Fibroblast of the aortic adventitia (primary cell): ENCODE data around the gene TEX2. TPM values are rescaled to one million over a fixed set of nuclear protein-coding genes. Genes with fewer than 3 reads are reported as not detected.

ENCODE experiments used
- DNase-seq: peaks from one replicate; pipeline ENCODE4 v3.0.0-alpha.2; 2010; ENCODE audit warnings: low read depth
- H3K4me3 ChIP-seq: 2 replicates; pipeline ENCODE4 v1.5.1; 2011; ENCODE audit warnings: low read depth, mild to moderate bottlenecking, control low read depth, low read length, moderate library complexity
- CTCF ChIP-seq: IDR thresholded peaks from 2 replicates; pipeline ENCODE4 v1.5.1; 2011; ENCODE audit warnings: mild to moderate bottlenecking, low read length, control low read depth, inconsistent platforms; ENCODE audit not compliant: insufficient read depth
- total RNA-seq: library from RNA; depleted of rRNA; stranded (reverse); fragments of >200 nt; gene quantifications from 2 replicates; pipeline ENCODE4 v1.2.3, GENCODE V29; 2012; ENCODE audit warnings: low replicate concordance

The TEX2 gene
- total RNA-seq, 1 donor: 24.6 TPM

- no peak for DNase-seq
- TF ChIP-seq CTCF: no peak
- H3K4me3 ChIP-seq: no peak overlapping the region
These were observed 7.8 kb upstream of the TEX2 start for GRCh38 chr17:64270885-64271284.

GRCh38 chr17:64269687-64270649, 6.9 kb upstream of the TEX2 start:
- no peak for DNase-seq
- no peak for TF ChIP-seq CTCF
- no peak overlapping the region for H3K4me3 ChIP-seq

- no peak for DNase-seq
- no peak for TF ChIP-seq CTCF
These were observed 1.8 kb upstream of the TEX2 start for GRCh38 chr17:64264891-64265290.

GRCh38 chr17:64262198-64262999, 661 bp downstream of the TEX2 start:
- DNase-seq: no peak
- TF ChIP-seq CTCF: no peak
- peak overlapping the region; percentile 81 for H3K4me3 ChIP-seq

More at GRCh38 chr17:64264891-64265290, 1.8 kb upstream of the TEX2 start:
- H3K4me3 ChIP-seq: no peak overlapping the region

- peak overlapping the region; percentile 81 for H3K4me3 ChIP-seq
- no peak for TF ChIP-seq CTCF
- no peak for DNase-seq
These were observed 1.5 kb downstream of the TEX2 start for GRCh38 chr17:64261417-64262145.

- no peak overlapping the region for H3K4me3 ChIP-seq
- no peak for TF ChIP-seq CTCF
- no peak for DNase-seq
These were observed 2.2 kb downstream of the TEX2 start for GRCh38 chr17:64260886-64261285.
